OCI-LY7 (cell line): ENCODE data around the gene SKAP2. TPM values are rescaled to one million over a fixed set of nuclear protein-coding genes. Genes with fewer than 3 reads are reported as not detected.

Experiments used
- BruUV-seq: library from RNA; stranded (reverse); fragments of 400-500 nt; replicated peaks from 2 replicates; lab custom pipeline; 2021; lab: Mats Ljungman, UMichigan
- CTCF ChIA-PET: fragments of 300-600 bp; sonication (Branson Sonifier 250); formaldehyde crosslinking; loops from one replicate; lab custom pipeline; 2022; ENCODE audit warnings: antibody characterized with exemption; ENCODE audit not compliant: unreplicated experiment; lab: Charles Lee
- POLR2A ChIA-PET: fragments of 300-600 bp; sonication (Branson Sonifier 250); formaldehyde crosslinking; loops from one replicate; lab custom pipeline; 2022; ENCODE audit warnings: antibody characterized with exemption; lab: Charles Lee
- DNase-seq: peaks from one replicate; pipeline ENCODE4 v3.0.0-alpha.2; 2015; ENCODE audit warnings: low spot score
- H2AFZ ChIP-seq: fragments of 200-600 bp; sonication (generic), shearing (Covaris generic); 2 replicates; pipeline ENCODE4 v1.6.1; 2014; ENCODE audit warnings: mild to moderate bottlenecking, antibody characterized with exemption, low read length, moderate library complexity
- H3K27ac ChIP-seq: fragments of 200-600 bp; sonication (generic); 2 replicates; pipeline ENCODE4 v1.5.1; 2014; ENCODE audit warnings: mixed run types, low read depth, mild to moderate bottlenecking, moderate library complexity, low read length, inconsistent platforms; ENCODE audit not compliant: poor library complexity, severe bottlenecking
- H3K36me3 ChIP-seq: fragments of 200-600 bp; sonication (generic); 2 replicates; pipeline ENCODE4 v1.6.1; 2014; ENCODE audit warnings: mild to moderate bottlenecking, antibody characterized with exemption, low read length, moderate library complexity, mixed read lengths; ENCODE audit not compliant: insufficient read depth
- H3K4me1 ChIP-seq: fragments of 200-600 bp; sonication (generic); 2 replicates; pipeline ENCODE4 v1.5.1; 2014; ENCODE audit warnings: mild to moderate bottlenecking, low read length; ENCODE audit not compliant: insufficient read depth, poor library complexity, severe bottlenecking
- H3K4me2 ChIP-seq: fragments of 200-600 bp; sonication (generic); 2 replicates; pipeline ENCODE4 v1.6.1; 2014; ENCODE audit warnings: mild to moderate bottlenecking, low read length
- H3K4me3 ChIP-seq: fragments of 200-600 bp; sonication (generic); 2 replicates; pipeline ENCODE4 v1.5.1; 2014; ENCODE audit warnings: mild to moderate bottlenecking, low read depth, low read length; ENCODE audit not compliant: poor library complexity, severe bottlenecking
- H3K79me2 ChIP-seq: fragments of 200-600 bp; sonication (generic); 2 replicates; pipeline ENCODE4 v1.6.1; 2016; ENCODE audit warnings: low read depth, mild to moderate bottlenecking, low read length, moderate library complexity, mixed read lengths; ENCODE audit not compliant: insufficient read depth
- H3K9me2 ChIP-seq: fragments of 200-600 bp; sonication (generic); 2 replicates; pipeline ENCODE4 v1.6.1; 2016; ENCODE audit warnings: mild to moderate bottlenecking, low read length, mixed read lengths; ENCODE audit not compliant: insufficient read depth
- H3K9me3 ChIP-seq: fragments of 200-600 bp; sonication (generic); 2 replicates; pipeline ENCODE4 v1.6.1; 2014; ENCODE audit warnings: mild to moderate bottlenecking, mixed run types, low read length, mixed read lengths
- H4K20me1 ChIP-seq: fragments of 200-600 bp; sonication (generic); 2 replicates; pipeline ENCODE4 v1.6.1; 2014; ENCODE audit warnings: mild to moderate bottlenecking, antibody characterized with exemption, low read length, moderate library complexity, mixed read lengths; ENCODE audit not compliant: insufficient read depth
- EZH2phosphoT487 ChIP-seq: fragments of 200-600 bp; sonication (generic); IDR thresholded peaks from 2 replicates; pipeline ENCODE4 v1.6.1; 2018; ENCODE audit warnings: low read depth, borderline replicate concordance, mild to moderate bottlenecking, mixed run types, antibody characterized with exemption, low read length, moderate library complexity, mixed read lengths
- intact Hi-C: fragments of 100-400 bp; cut with micrococcal nuclease; formaldehyde crosslinking; loops from one replicate; pipeline ENCODE4 v1.10.0; 2022; ENCODE audit not compliant: unreplicated experiment
- total RNA-seq, 2 experiments: library from RNA; depleted of rRNA in 1 of 2; stranded (reverse); fragments of >200 nt in 1 of 2; shearing (Covaris generic) in 1 of 2; gene quantifications; 2 replicates each; pipeline ENCODE4 v1.2.3, GENCODE V29; 2014 to 2022
- TF ChIP-seq, protein P1 (sequence below): fragments of 200-600 bp; sonication (generic); conservative IDR thresholded peaks from 2 replicates; pipeline ENCODE4 v1.5.1; 2014; ENCODE audit warnings: mild to moderate bottlenecking, antibody characterized with exemption, low read length, moderate library complexity, mixed read lengths

SKAP2 gene
- total RNA-seq, 2 experiments from 2014 or later = 15.5 to 54.8 TPM

DNA sequence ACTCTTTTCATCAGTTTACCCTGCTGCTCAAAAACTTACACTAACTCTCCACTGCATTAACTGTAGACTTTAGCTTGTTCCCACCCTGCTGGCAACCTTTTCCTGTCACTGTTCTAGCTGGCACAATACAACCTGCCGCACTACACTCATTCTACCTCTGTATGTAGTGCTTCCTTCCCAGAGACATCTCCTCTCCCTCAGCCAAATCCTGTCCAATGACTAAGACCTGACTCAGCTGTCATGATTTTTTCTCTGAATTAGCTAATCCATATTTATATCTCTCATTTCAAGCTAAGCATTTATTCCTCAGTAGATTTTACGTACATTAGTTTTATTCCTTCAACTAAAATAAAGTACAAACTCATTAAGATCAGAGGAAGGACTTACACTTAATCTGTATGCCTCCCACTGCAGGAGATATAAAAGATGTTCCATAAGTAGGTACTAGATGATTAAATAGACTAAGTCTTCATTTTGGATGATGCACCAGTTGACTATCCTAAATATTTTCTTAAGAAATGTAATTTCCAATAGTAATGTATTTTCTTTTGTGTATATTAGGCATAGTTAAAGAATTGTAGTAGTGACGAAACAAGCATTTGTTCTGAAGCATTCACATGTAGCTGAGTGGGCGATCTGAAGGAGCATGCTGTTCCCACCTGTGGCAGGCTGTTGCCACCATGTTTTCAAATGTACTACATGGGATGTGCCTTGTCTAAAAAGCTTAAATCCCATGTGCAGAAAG lies 189.1 kb downstream of the SKAP2 start:
- no peak for DNase-seq
- POLR2A ChIA-PET = interaction anchor here (0.6 to 1.1 kb wide), 4 partner anchors 16 to 420 kb away, joined by 3 to 13 read pairs (median 4); no protein-coding TSS in a partner anchor
- no TSS peak for BruUV-seq
- Histone ChIP-seq H3K36me3 (no peaks in the 10 kb centered on the region), H3K4me2 (no peak overlapping the region), H4K20me1 (peaks cover 3% of the 10 kb centered on the region; the same call in 1 of the 2 replicates), H3K27ac (no peak overlapping the region), H2AFZ (no peak overlapping the region), H3K4me1 (no peaks in the 10 kb centered on the region), H3K4me3 (no peak overlapping the region), H3K9me2 (no peaks in the 10 kb centered on the region), H3K79me2 (no peaks in the 10 kb centered on the region), H3K9me3 (no peaks in the 10 kb centered on the region)
- TF ChIP-seq EZH2phosphoT487 = no peak
- TF ChIP-seq, protein P1, sequence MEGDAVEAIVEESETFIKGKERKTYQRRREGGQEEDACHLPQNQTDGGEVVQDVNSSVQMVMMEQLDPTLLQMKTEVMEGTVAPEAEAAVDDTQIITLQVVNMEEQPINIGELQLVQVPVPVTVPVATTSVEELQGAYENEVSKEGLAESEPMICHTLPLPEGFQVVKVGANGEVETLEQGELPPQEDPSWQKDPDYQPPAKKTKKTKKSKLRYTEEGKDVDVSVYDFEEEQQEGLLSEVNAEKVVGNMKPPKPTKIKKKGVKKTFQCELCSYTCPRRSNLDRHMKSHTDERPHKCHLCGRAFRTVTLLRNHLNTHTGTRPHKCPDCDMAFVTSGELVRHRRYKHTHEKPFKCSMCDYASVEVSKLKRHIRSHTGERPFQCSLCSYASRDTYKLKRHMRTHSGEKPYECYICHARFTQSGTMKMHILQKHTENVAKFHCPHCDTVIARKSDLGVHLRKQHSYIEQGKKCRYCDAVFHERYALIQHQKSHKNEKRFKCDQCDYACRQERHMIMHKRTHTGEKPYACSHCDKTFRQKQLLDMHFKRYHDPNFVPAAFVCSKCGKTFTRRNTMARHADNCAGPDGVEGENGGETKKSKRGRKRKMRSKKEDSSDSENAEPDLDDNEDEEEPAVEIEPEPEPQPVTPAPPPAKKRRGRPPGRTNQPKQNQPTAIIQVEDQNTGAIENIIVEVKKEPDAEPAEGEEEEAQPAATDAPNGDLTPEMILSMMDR = no peak
- intact Hi-C loops = no loop called here
- CTCF ChIA-PET = no interaction called here

DNA sequence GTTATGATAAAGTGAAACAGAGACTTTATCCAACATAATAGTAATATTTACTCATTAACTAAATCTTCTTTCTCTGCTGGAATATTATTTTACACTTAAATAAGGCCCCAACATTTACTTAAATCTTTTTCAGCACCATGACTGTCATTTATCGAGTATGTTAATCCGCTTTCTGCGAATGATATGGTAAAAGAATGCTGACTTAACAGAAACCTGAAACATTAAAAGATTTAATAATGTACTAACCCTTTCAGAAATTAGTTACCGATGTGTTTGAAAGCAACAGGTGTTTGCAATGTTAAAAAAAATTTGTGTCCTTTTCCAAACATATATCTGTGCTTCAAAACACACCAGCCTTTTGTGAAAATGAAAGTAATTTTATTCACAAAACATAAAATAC lies 190.5 kb downstream of the SKAP2 start:
- no TSS peak for BruUV-seq
- intact Hi-C loops = no loop called here
- Histone ChIP-seq H2AFZ (no peak overlapping the region), H3K79me2 (no peaks in the 10 kb centered on the region), H3K4me1 (no peaks in the 10 kb centered on the region), H3K9me3 (no peaks in the 10 kb centered on the region), H3K36me3 (no peaks in the 10 kb centered on the region), H3K9me2 (no peaks in the 10 kb centered on the region), H4K20me1 (peaks cover 3% of the 10 kb centered on the region; the same call in 1 of the 2 replicates), H3K4me3 (no peak overlapping the region), H3K27ac (no peak overlapping the region), H3K4me2 (no peak overlapping the region)
- ChIA-PET CTCF (no interaction called here), POLR2A (interaction anchor here (1.0 kb wide), 1 partner anchor 546 kb away, joined by 3 read pairs; no protein-coding TSS in a partner anchor)
- DNase-seq = no peak
- TF ChIP-seq, protein P1 = no peak
- TF ChIP-seq EZH2phosphoT487 = no peak

DNA sequence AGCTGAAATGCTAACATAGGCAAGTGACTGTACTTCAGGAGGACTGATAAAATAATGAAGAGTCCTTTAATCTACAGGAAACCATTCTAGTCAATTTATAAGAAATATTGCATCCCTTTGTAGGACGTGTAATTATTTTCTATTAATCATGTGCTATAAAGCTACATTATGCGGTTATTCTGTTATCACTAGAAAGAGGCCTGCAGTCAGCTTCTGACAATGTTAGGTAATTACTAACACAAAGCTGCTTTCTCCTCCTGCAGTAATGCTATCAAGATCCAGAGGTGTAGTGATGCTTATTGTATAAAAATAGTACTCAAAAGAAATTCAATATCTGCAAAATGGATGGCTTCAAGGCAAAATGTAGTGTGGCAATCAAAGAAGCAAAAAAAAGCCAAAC lies 191.1 kb downstream of the SKAP2 start:
- Histone ChIP-seq H3K79me2 (no peaks in the 10 kb centered on the region), H3K9me3 (no peaks in the 10 kb centered on the region), H2AFZ (no peak overlapping the region), H3K4me3 (no peak overlapping the region), H3K4me2 (no peak overlapping the region), H4K20me1 (peaks cover 3% of the 10 kb centered on the region; the same call in 1 of the 2 replicates), H3K36me3 (no peaks in the 10 kb centered on the region), H3K9me2 (no peaks in the 10 kb centered on the region), H3K4me1 (no peaks in the 10 kb centered on the region), H3K27ac (no peak overlapping the region)
- no peak for DNase-seq
- TF ChIP-seq EZH2phosphoT487 = no peak
- TF ChIP-seq, protein P1 = no peak
- CTCF ChIA-PET = no interaction called here
- intact Hi-C loops = no loop called here
- BruUV-seq = no TSS peak
- POLR2A ChIA-PET = interaction anchor here (1.0 kb wide), 1 partner anchor 545 kb away, joined by 3 read pairs; no protein-coding TSS in a partner anchor
